ENCODE data around the gene INTS14. TPM values are rescaled to one million over a fixed set of nuclear protein-coding genes. Genes with fewer than 3 reads are reported as not detected.

The INTS14 gene
- total RNA-seq, 2 donors from 2014 or later: 33.4 to 37.7 TPM

- H3K36me3 Mint-ChIP-seq (ENCODE audit: low read depth): no peaks in the 10 kb centered on the region
- H3K9ac ChIP-seq (ENCODE audit: extremely low read depth, low read length, poor library complexity, severe bottlenecking): no peak overlapping the region
- no peak overlapping the region for H3K4me3 Mint-ChIP-seq
- no peak overlapping the region for H3K4me3 ChIP-seq (ENCODE audit: low read length)
- H3K27ac Mint-ChIP-seq: no peak overlapping the region
- no peaks in the 10 kb centered on the region for H3K9me3 ChIP-seq (ENCODE audit: control insufficient read depth, low read length)
- H3K36me3 ChIP-seq (ENCODE audit: control insufficient read depth, insufficient read depth, low read length): no peaks in the 10 kb centered on the region
- H3K27ac ChIP-seq (ENCODE audit: low read depth, low read length): no peak overlapping the region
- no peaks in the 10 kb centered on the region for H3K27me3 Mint-ChIP-seq (ENCODE audit: insufficient read depth)
- no peak for DNase-seq
- H3K9me3 Mint-ChIP-seq: no peaks in the 10 kb centered on the region
- TF ChIP-seq CTCF (conservative IDR thresholded peaks at IDR 0.05): no peak
- peaks cover 6% of the 10 kb centered on the region for H3K4me1 ChIP-seq (ENCODE audit: control insufficient read depth, insufficient read depth, low read length)
- H3K27me3 ChIP-seq (ENCODE audit: control insufficient read depth, insufficient read depth, low read length, poor library complexity, severe bottlenecking): no peaks in the 10 kb centered on the region
- peaks cover 5% of the 10 kb centered on the region for H3K4me1 Mint-ChIP-seq
- 95 to 100% methylated on average over 2 to 4 of the region's 4 CpGs for WGBS, 2 experiments (ENCODE audit: insufficient coverage in 1 of 2, insufficient read length in 1 of 2)
Measured at GRCh38 chr15:65644282-65644681, 33.4 kb upstream of the INTS14 start.

- Histone ChIP-seq H3K27ac (ENCODE audit: low read depth, low read length) (no peak overlapping the region), H3K36me3 (ENCODE audit: control insufficient read depth, insufficient read depth, low read length) (no peaks in the 10 kb centered on the region), H3K9ac (ENCODE audit: extremely low read depth, low read length, poor library complexity, severe bottlenecking) (no peak overlapping the region), H3K27me3 (ENCODE audit: control insufficient read depth, insufficient read depth, low read length, poor library complexity, severe bottlenecking) (no peaks in the 10 kb centered on the region), H3K4me1 (ENCODE audit: control insufficient read depth, insufficient read depth, low read length) (peaks cover 9% of the 10 kb centered on the region), H3K4me3 (ENCODE audit: low read length) (no peak overlapping the region), H3K9me3 (ENCODE audit: control insufficient read depth, low read length) (no peaks in the 10 kb centered on the region)
- Mint-ChIP-seq H3K27me3 (ENCODE audit: insufficient read depth) (no peaks in the 10 kb centered on the region), H3K4me3 (no peak overlapping the region), H3K36me3 (ENCODE audit: low read depth) (no peaks in the 10 kb centered on the region), H3K4me1 (peaks cover 16% of the 10 kb centered on the region), H3K27ac (no peak overlapping the region), H3K9me3 (no peaks in the 10 kb centered on the region)
- no peak for DNase-seq
- TF ChIP-seq CTCF (conservative IDR thresholded peaks at IDR 0.05): no peak
- WGBS, 2 experiments (ENCODE audit: insufficient coverage in 1 of 2, insufficient read length in 1 of 2): 90 to 94% methylated on average over 5 to 6 of the region's 6 CpGs
Measured at GRCh38 chr15:65642594-65642993, 31.7 kb upstream of the INTS14 start.

- H3K27ac ChIP-seq (ENCODE audit: low read depth, low read length): no peak overlapping the region
- H3K27me3 ChIP-seq (ENCODE audit: control insufficient read depth, insufficient read depth, low read length, poor library complexity, severe bottlenecking): no peaks in the 10 kb centered on the region
- H3K9ac ChIP-seq (ENCODE audit: extremely low read depth, low read length, poor library complexity, severe bottlenecking): no peak overlapping the region
- no peaks in the 10 kb centered on the region for H3K27me3 Mint-ChIP-seq (ENCODE audit: insufficient read depth)
- no peaks in the 10 kb centered on the region for H3K9me3 Mint-ChIP-seq
- 80 to 87% methylated on average over 4 to 6 of the region's 6 CpGs for WGBS, 2 experiments (ENCODE audit: insufficient coverage in 1 of 2, insufficient read length in 1 of 2)
- H3K27ac Mint-ChIP-seq: no peak overlapping the region
- H3K4me1 ChIP-seq (ENCODE audit: control insufficient read depth, insufficient read depth, low read length): peaks cover 9% of the 10 kb centered on the region
- no peak overlapping the region for H3K4me3 Mint-ChIP-seq
- no peaks in the 10 kb centered on the region for H3K36me3 Mint-ChIP-seq (ENCODE audit: low read depth)
- H3K9me3 ChIP-seq (ENCODE audit: control insufficient read depth, low read length): no peaks in the 10 kb centered on the region
- peaks cover 16% of the 10 kb centered on the region for H3K4me1 Mint-ChIP-seq
- H3K4me3 ChIP-seq (ENCODE audit: low read length): no peak overlapping the region
- DNase-seq: peak; percentile 63
- TF ChIP-seq CTCF (conservative IDR thresholded peaks at IDR 0.05): peak; percentile 26
- no peaks in the 10 kb centered on the region for H3K36me3 ChIP-seq (ENCODE audit: control insufficient read depth, insufficient read depth, low read length)
Measured at GRCh38 chr15:65641768-65642475, 31.0 kb upstream of the INTS14 start.

Data from endodermal cell (in vitro differentiated cells).